A673 (cell line): Measurements from ENCODE around the gene TOPBP1. TPM values are rescaled to one million over a fixed set of nuclear protein-coding genes. Genes with fewer than 3 reads are reported as not detected.

Experiments
- BruUV-seq: library from RNA; stranded (reverse); fragments of 400-500 nt; replicated peaks from 2 replicates; lab custom pipeline; 2021; lab: Mats Ljungman, UMichigan
- CTCF ChIA-PET: fragments of 300-600 bp; sonication (Branson Sonifier 250); formaldehyde crosslinking; loops from one replicate; lab custom pipeline; 2022; ENCODE audit warnings: antibody characterized with exemption; lab: Charles Lee
- POLR2A ChIA-PET: fragments of 300-600 bp; sonication (Branson Sonifier 250); formaldehyde crosslinking; loops from one replicate; lab custom pipeline; 2022; ENCODE audit warnings: antibody characterized with exemption; ENCODE audit not compliant: low non-redundant PET; lab: Charles Lee
- DNase-seq: peaks from one replicate; pipeline ENCODE4 v3.0.0-alpha.2; 2015; ENCODE audit warnings: low spot score
- H3K27ac ChIP-seq: fragments of 200-600 bp; sonication (generic); 2 replicates; pipeline ENCODE4 v1.5.1; 2016; ENCODE audit warnings: mixed run types, low read depth, mild to moderate bottlenecking, mixed read lengths, antibody characterized with exemption, low read length; ENCODE audit not compliant: poor library complexity, severe bottlenecking
- H3K27me3 ChIP-seq: fragments of 200-600 bp; sonication (generic); replicated peaks from 2 replicates; pipeline ENCODE4 v1.6.1; 2017; ENCODE audit warnings: mixed run types, low read depth, mild to moderate bottlenecking, mixed read lengths, antibody characterized with exemption, low read length; ENCODE audit not compliant: insufficient read depth, poor library complexity
- H3K36me3 ChIP-seq: fragments of 200-600 bp; sonication (generic); 2 replicates; pipeline ENCODE4 v1.6.1; 2016; ENCODE audit warnings: mixed run types, mild to moderate bottlenecking, mixed read lengths, antibody characterized with exemption, low read length; ENCODE audit not compliant: insufficient read depth, poor library complexity, severe bottlenecking
- H3K4me1 ChIP-seq: fragments of 200-600 bp; sonication (generic); 2 replicates; pipeline ENCODE4 v1.6.1; 2017; ENCODE audit warnings: mixed run types, mild to moderate bottlenecking, mixed read lengths, antibody characterized with exemption, low read length; ENCODE audit not compliant: insufficient read depth, poor library complexity, severe bottlenecking
- H3K4me3 ChIP-seq: fragments of 200-600 bp; sonication (generic); 2 replicates; pipeline ENCODE4 v1.5.1; 2016; ENCODE audit warnings: low read depth, mixed run types, mild to moderate bottlenecking, mixed read lengths, low read length; ENCODE audit not compliant: poor library complexity, severe bottlenecking
- H3K9me3 ChIP-seq: fragments of 200-600 bp; sonication (generic); 2 replicates; pipeline ENCODE4 v1.6.1; 2016; ENCODE audit warnings: mixed run types, low read depth, mild to moderate bottlenecking, mixed read lengths, antibody characterized with exemption, low read length; ENCODE audit not compliant: poor library complexity, severe bottlenecking
- CTCF ChIP-seq: fragments of 300-800, 200-600 bp; sonication (generic); conservative IDR thresholded peaks from 2 replicates; pipeline ENCODE4 v1.5.1; 2017; ENCODE audit warnings: low read depth, mild to moderate bottlenecking, antibody characterized with exemption, low read length, moderate library complexity, mixed read lengths
- EZH2 ChIP-seq: fragments of 200-600 bp; sonication (generic); IDR thresholded peaks from 2 replicates; pipeline ENCODE4 v1.6.1; 2017; ENCODE audit warnings: borderline replicate concordance, low read depth, mild to moderate bottlenecking, mixed read lengths, antibody characterized with exemption, low read length; ENCODE audit not compliant: poor library complexity, severe bottlenecking
- intact Hi-C: fragments of 100-400 bp; cut with micrococcal nuclease; formaldehyde crosslinking; loops from one replicate; pipeline ENCODE4 v1.10.0; 2022; ENCODE audit not compliant: unreplicated experiment
- total RNA-seq: library from RNA; stranded (reverse); gene quantifications from 2 replicates; pipeline ENCODE4 v1.2.3, GENCODE V29; 2021

TOPBP1 gene
- total RNA-seq, 1 experiment from 2014 or later: 59.8 TPM

- no peaks in the 10 kb centered on the region for H3K4me1 ChIP-seq
- TF ChIP-seq EZH2 (no peak), CTCF (no peak)
- no peak for DNase-seq
- no peak overlapping the region for H3K4me3 ChIP-seq
- no TSS peak for BruUV-seq
- H3K27me3 ChIP-seq: peaks cover 9% of the 10 kb centered on the region
- intact Hi-C loops: no loop called here
- CTCF ChIA-PET: no interaction called here
- H3K36me3 ChIP-seq: no peaks in the 10 kb centered on the region
- POLR2A ChIA-PET: no interaction called here
- H3K27ac ChIP-seq: no peak overlapping the region
- H3K9me3 ChIP-seq: no peaks in the 10 kb centered on the region
These were observed 38.6 kb upstream of the TOPBP1 start for GRCh38 chr3:133700351-133700750.

GRCh38 chr3:133699903-133700302 is 38.2 kb upstream of the TOPBP1 start:
- Histone ChIP-seq H3K27me3 (peaks cover 6% of the 10 kb centered on the region), H3K9me3 (no peaks in the 10 kb centered on the region), H3K4me1 (no peaks in the 10 kb centered on the region), H3K36me3 (no peaks in the 10 kb centered on the region), H3K27ac (no peak overlapping the region), H3K4me3 (no peak overlapping the region)
- DNase-seq: no peak
- intact Hi-C loops: no loop called here
- CTCF ChIA-PET: no interaction called here
- POLR2A ChIA-PET: no interaction called here
- no peak for TF ChIP-seq CTCF
- TF ChIP-seq EZH2: no peak
- no TSS peak for BruUV-seq

- ChIA-PET CTCF (no interaction called here), POLR2A (no interaction called here)
- Histone ChIP-seq H3K4me1 (no peaks in the 10 kb centered on the region), H3K36me3 (no peaks in the 10 kb centered on the region), H3K9me3 (no peaks in the 10 kb centered on the region), H3K4me3 (no peak overlapping the region), H3K27me3 (peaks cover 2% of the 10 kb centered on the region), H3K27ac (no peak overlapping the region)
- TF ChIP-seq EZH2: no peak
- no peak for TF ChIP-seq CTCF
- intact Hi-C loops: no loop called here
- BruUV-seq: no TSS peak
- DNase-seq: no peak
These were observed 37.7 kb upstream of the TOPBP1 start for GRCh38 chr3:133699467-133699866.
